Keratinocyte (primary cell): Measurements from ENCODE around the gene TAGLN2. TPM values are rescaled to one million over a fixed set of nuclear protein-coding genes. Genes with fewer than 3 reads are reported as not detected.

Experiments
- DNase-seq: peaks from one replicate; pipeline ENCODE4 v3.0.0-alpha.2; 2011; ENCODE audit warnings: low read depth, missing footprints, low spot score
- FAIRE-seq: peaks from 2 replicates; lab custom pipeline; 2011; peaks lifted over from hg19 to GRCh38; lab: Jason Lieb, UNC
- H2AFZ ChIP-seq: 2 replicates; pipeline ENCODE4 v1.6.0; 2012; ENCODE audit warnings: low read length, control low read depth, inconsistent platforms; ENCODE audit not compliant: control insufficient read depth
- H3K27ac ChIP-seq: 2 replicates; pipeline ENCODE4 v1.5.1; 2011; ENCODE audit warnings: low read length; ENCODE audit not compliant: control insufficient read depth, insufficient read depth
- H3K27me3 ChIP-seq: 3 replicates; pipeline ENCODE4 v1.6.0; 2011; ENCODE audit warnings: low read length; ENCODE audit not compliant: control insufficient read depth, insufficient read depth; ENCODE audit errors: extremely low read depth
- H3K36me3 ChIP-seq, 2 experiments: 2 replicates in 1 of 2; 3 replicates in 1 of 2; pipeline ENCODE4 v1.5.1; 2011; ENCODE audit warnings: low read length in 2 of 2, mild to moderate bottlenecking in 1 of 2; ENCODE audit not compliant: control insufficient read depth in 2 of 2, insufficient read depth in 2 of 2; ENCODE audit errors: extremely low read depth in 1 of 2
- H3K4me1 ChIP-seq: 3 replicates; pipeline ENCODE4 v1.5.1; 2011; ENCODE audit warnings: low read length; ENCODE audit not compliant: control insufficient read depth, insufficient read depth; ENCODE audit errors: extremely low read depth
- H3K4me2 ChIP-seq: 3 replicates; pipeline ENCODE4 v1.6.0; 2011; ENCODE audit warnings: low read depth, low read length; ENCODE audit not compliant: control insufficient read depth, insufficient read depth; ENCODE audit errors: extremely low read depth
- H3K4me3 ChIP-seq, 3 experiments: fragments of 200-600 bp in 1 of 3; sonication (generic) in 1 of 3; 2 replicates in 2 of 3; 3 replicates in 1 of 3; pipeline ENCODE4 v1.5.1; 2011 to 2016; ENCODE audit warnings: low read length in 3 of 3, mild to moderate bottlenecking in 3 of 3, control low read depth in 2 of 3, inconsistent platforms in 1 of 3, low read depth in 1 of 3, mixed read lengths in 1 of 3, mixed run types in 1 of 3, moderate library complexity in 1 of 3; ENCODE audit not compliant: control insufficient read depth in 2 of 3, insufficient read depth in 2 of 3; ENCODE audit errors: extremely low read depth in 1 of 3
- H3K79me2 ChIP-seq: 2 replicates; pipeline ENCODE4 v1.6.0; 2012; ENCODE audit warnings: low read length; ENCODE audit not compliant: control insufficient read depth, insufficient read depth
- H3K9ac ChIP-seq: 3 replicates; pipeline ENCODE4 v1.6.0; 2011; ENCODE audit warnings: low read length; ENCODE audit not compliant: control insufficient read depth, insufficient read depth; ENCODE audit errors: extremely low read depth
- H3K9me1 ChIP-seq: 3 replicates; pipeline ENCODE4 v1.6.0; 2011; ENCODE audit warnings: low read length; ENCODE audit not compliant: control insufficient read depth, insufficient read depth; ENCODE audit errors: extremely low read depth
- H3K9me3 ChIP-seq: 2 replicates; pipeline ENCODE4 v1.5.1; 2012; ENCODE audit warnings: low read depth, low read length; ENCODE audit not compliant: control insufficient read depth
- H4K20me1 ChIP-seq: 3 replicates; pipeline ENCODE4 v1.6.0; 2011; ENCODE audit warnings: low read length; ENCODE audit not compliant: control insufficient read depth, insufficient read depth; ENCODE audit errors: extremely low read depth
- CTCF ChIP-seq, 3 experiments: IDR thresholded peaks in 1 of 3; conservative IDR thresholded peaks in 1 of 3; optimal IDR thresholded peaks in 1 of 3; 2 replicates in 2 of 3; 3 replicates in 1 of 3; pipeline versions ENCODE3 to v1.5.1; 2011; ENCODE audit warnings: low read length in 3 of 3, mild to moderate bottlenecking in 3 of 3, moderate library complexity in 2 of 3, control low read depth in 1 of 3, inconsistent platforms in 1 of 3; ENCODE audit not compliant: insufficient read depth in 2 of 3; ENCODE audit errors: extremely low read depth in 1 of 3
- EZH2 ChIP-seq: IDR thresholded peaks from one replicate; pipeline ENCODE4 v1.6.1; 2012; ENCODE audit warnings: inconsistent platforms, mild to moderate bottlenecking, low read length, moderate library complexity
- dilution Hi-C: fragments of 300-500 bp; cut with MboI; formaldehyde crosslinking; loops from one replicate; pipeline ENCODE4 v1.7.0; 2020; ENCODE audit warnings: low sequenced_read_pairs; ENCODE audit not compliant: extremely low pct_ligation_motif_present
- polyA plus RNA-seq, 5 experiments: library from polyadenylated mRNA; depleted of rRNA in 3 of 5; stranded (reverse) in 3 of 5; stranded (forward) in 1 of 5; unstranded in 1 of 5; fragments of >200 nt; gene quantifications; 1 replicate in 1 of 5; 2 replicates in 3 of 5; 3 replicates in 1 of 5; pipeline versions ENCODE4 v1.2.1 to v1.2.3, GENCODE V29; 2011 to 2012; ENCODE audit warnings: missing spikeins in 2 of 5, low read depth in 1 of 5, low replicate concordance in 1 of 5

The TAGLN2 gene
- polyA plus RNA-seq, 1 donor (not counting 4 experiments of a cell fraction or from before 2014, with no cell fraction given) = 709 TPM

- Histone ChIP-seq H4K20me1 (no peaks in the 10 kb centered on the region), H3K4me2 (no peak overlapping the region), H3K9ac (no peak overlapping the region), H3K9me1 (no peaks in the 10 kb centered on the region), H3K4me3 (no peak overlapping the region), H3K4me1 (peaks cover 54% of the 10 kb centered on the region), H3K27me3 (no peaks in the 10 kb centered on the region), H3K9me3 (no peaks in the 10 kb centered on the region), H3K79me2 (no peaks in the 10 kb centered on the region), H3K36me3 (peaks cover 3 to 4% of the 10 kb centered on the region in 2 experiments), H3K27ac (no peak overlapping the region), H2AFZ (no peak overlapping the region)
- peak; percentile 96 to 99 (median 98) for TF ChIP-seq CTCF (optimal IDR thresholded peaks at IDR 0.05 in 1 of 3, IDR thresholded peaks at IDR 0.05 in 1 of 3, conservative IDR thresholded peaks at IDR 0.05 in 1 of 3; ENCODE audit: extremely low read depth in 1 of 3, insufficient read depth in 2 of 3, low read length in 3 of 3)
- TF ChIP-seq EZH2 = no peak
- DNase-seq = no peak
- dilution Hi-C loops = no loop called here
- peak; percentile 87 for FAIRE-seq
These were observed 11.1 kb upstream of the TAGLN2 start for GRCh38 chr1:159936273-159936904.

- no peak overlapping the region for H3K27ac ChIP-seq
- FAIRE-seq = peak; percentile 36
- no peak overlapping the region for H3K4me2 ChIP-seq
- DNase-seq = no peak
- H3K36me3 ChIP-seq = peaks cover 6% of the 10 kb centered on the region in 2 experiments
- H3K9ac ChIP-seq = no peak overlapping the region
- no peak overlapping the region for H3K4me3 ChIP-seq
- H3K9me3 ChIP-seq = no peaks in the 10 kb centered on the region
- H2AFZ ChIP-seq = no peak overlapping the region
- no peaks in the 10 kb centered on the region for H3K27me3 ChIP-seq
- dilution Hi-C loops = no loop called here
- TF ChIP-seq EZH2 (no peak), CTCF (optimal IDR thresholded peaks at IDR 0.05 in 1 of 3, IDR thresholded peaks at IDR 0.05 in 1 of 3, conservative IDR thresholded peaks at IDR 0.05 in 1 of 3; ENCODE audit: extremely low read depth in 1 of 3, insufficient read depth in 2 of 3, low read length in 3 of 3) (no peak)
- peaks cover 53% of the 10 kb centered on the region for H3K4me1 ChIP-seq
- no peaks in the 10 kb centered on the region for H3K79me2 ChIP-seq
- H4K20me1 ChIP-seq = no peaks in the 10 kb centered on the region
- H3K9me1 ChIP-seq = no peaks in the 10 kb centered on the region
These were observed 10.5 kb upstream of the TAGLN2 start for GRCh38 chr1:159935719-159936272.
